Mucosa of rectum (tissue), 2 donors: ENCODE data around the gene DARS1.

ENCODE experiments used
- H3K27ac ChIP-seq, 2 donors: one replicate each; pipeline ENCODE4 v1.7.0; 2013; ENCODE audit warnings: inconsistent platforms in 2 of 2, low read depth in 2 of 2, low read length in 2 of 2
- H3K27me3 ChIP-seq, 2 donors: one replicate each; pipeline ENCODE4 v1.7.0; 2013; ENCODE audit warnings: low read length in 2 of 2; ENCODE audit not compliant: control insufficient read depth in 2 of 2, insufficient read depth in 2 of 2
- H3K36me3 ChIP-seq, 2 donors: one replicate each; pipeline ENCODE4 v1.7.0; 2013; ENCODE audit warnings: low read length in 2 of 2; ENCODE audit not compliant: control insufficient read depth in 2 of 2, insufficient read depth in 2 of 2
- H3K4me1 ChIP-seq, 2 donors: one replicate each; pipeline ENCODE4 v1.7.0; 2013; ENCODE audit warnings: low read length in 2 of 2, mild to moderate bottlenecking in 1 of 2; ENCODE audit not compliant: control insufficient read depth in 2 of 2, insufficient read depth in 2 of 2
- H3K4me3 ChIP-seq, 2 donors: one replicate each; pipeline ENCODE4 v1.7.0; 2013; ENCODE audit warnings: low read length in 2 of 2
- H3K9ac ChIP-seq, 2 donors: one replicate each; pipeline ENCODE4 v1.7.0; 2013; ENCODE audit warnings: low read length in 2 of 2, low read depth in 1 of 2, mild to moderate bottlenecking in 1 of 2
- H3K9me3 ChIP-seq, 2 donors: one replicate each; pipeline ENCODE4 v1.7.0; 2013; ENCODE audit warnings: low read length in 2 of 2; ENCODE audit not compliant: control insufficient read depth in 2 of 2
- donor health status: healthy.
- donor health status: Normal muscosa, but diverticular disease.

The DARS1 gene

GRCh38 chr2:136017786-136018185, 32.4 kb upstream of the DARS1 start:
- H3K4me1 ChIP-seq = peaks cover 3 to 4% of the 10 kb centered on the region in 2 donors
- H3K9ac ChIP-seq = no peak overlapping the region
- no peaks in the 10 kb centered on the region for H3K9me3 ChIP-seq
- H3K4me3 ChIP-seq = no peak overlapping the region
- H3K27ac ChIP-seq = no peak overlapping the region
- H3K27me3 ChIP-seq = no peaks in the 10 kb centered on the region
- no peaks in the 10 kb centered on the region for H3K36me3 ChIP-seq

GRCh38 chr2:136016836-136017235, 31.4 kb upstream of the DARS1 start:
- Histone ChIP-seq H3K9ac (no peak overlapping the region), H3K27ac (no peak overlapping the region), H3K27me3 (no peaks in the 10 kb centered on the region), H3K4me1 (peaks cover 3 to 4% of the 10 kb centered on the region in 2 donors), H3K4me3 (no peak overlapping the region), H3K36me3 (no peaks in the 10 kb centered on the region), H3K9me3 (no peaks in the 10 kb centered on the region)

DNA sequence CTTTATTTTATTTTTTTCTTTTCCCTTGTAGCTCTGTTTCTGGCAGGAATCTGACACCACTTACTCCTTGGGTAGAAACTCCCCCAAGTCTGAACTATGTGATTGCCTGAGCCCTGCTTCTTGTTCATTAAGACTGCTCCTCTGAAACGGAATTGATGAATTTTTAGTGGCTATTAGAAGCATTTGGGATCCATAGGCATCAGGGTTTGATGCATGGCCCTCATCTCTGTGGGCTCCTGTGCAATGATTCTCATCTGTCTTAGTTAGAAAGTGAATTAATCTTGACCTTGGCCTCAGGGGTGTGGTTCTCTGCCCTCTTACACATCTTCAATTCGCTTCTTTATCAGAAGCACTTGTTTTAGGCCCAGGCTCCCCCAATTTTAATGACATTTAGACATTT, 31.0 kb upstream of the DARS1 start:
- H3K9ac ChIP-seq = no peak overlapping the region
- H3K36me3 ChIP-seq = no peaks in the 10 kb centered on the region
- no peaks in the 10 kb centered on the region for H3K9me3 ChIP-seq
- H3K4me3 ChIP-seq = no peak overlapping the region
- no peaks in the 10 kb centered on the region for H3K27me3 ChIP-seq
- H3K27ac ChIP-seq = no peak overlapping the region
- H3K4me1 ChIP-seq = peaks cover 3 to 4% of the 10 kb centered on the region in 2 donors

GRCh38 chr2:136015699-136016098, 30.3 kb upstream of the DARS1 start:
- Histone ChIP-seq H3K27me3 (no peaks in the 10 kb centered on the region), H3K27ac (no peak overlapping the region), H3K4me1 (peaks cover 3 to 4% of the 10 kb centered on the region in 2 donors), H3K4me3 (no peak overlapping the region), H3K36me3 (no peaks in the 10 kb centered on the region), H3K9ac (no peak overlapping the region), H3K9me3 (no peaks in the 10 kb centered on the region)

DNA sequence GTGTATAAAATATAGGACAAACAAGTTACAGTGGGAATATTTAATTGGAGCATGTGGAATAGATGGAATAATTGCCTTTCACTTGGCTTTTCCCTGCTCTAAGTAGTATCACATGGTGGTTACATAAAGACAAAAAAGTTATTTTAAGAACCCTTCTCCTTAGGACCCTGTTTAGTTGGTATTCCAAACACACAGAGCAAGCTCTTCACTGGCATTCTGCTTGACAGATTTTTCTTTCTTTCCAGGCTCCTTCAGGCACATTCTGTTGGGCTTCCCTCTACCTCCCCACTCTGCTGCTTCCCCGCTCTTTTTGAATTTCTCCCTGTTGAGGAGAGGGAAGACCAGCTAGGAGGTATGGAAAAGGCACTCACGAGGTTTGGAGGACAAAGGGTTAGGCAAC, 29.0 kb upstream of the DARS1 start:
- Histone ChIP-seq H3K27me3 (no peaks in the 10 kb centered on the region), H3K9me3 (no peaks in the 10 kb centered on the region), H3K4me3 (no peak overlapping the region), H3K4me1 (peaks cover 3 to 4% of the 10 kb centered on the region in 2 donors), H3K27ac (no peak overlapping the region), H3K36me3 (no peaks in the 10 kb centered on the region), H3K9ac (peak overlapping the region in 1 of 2 donors; percentile 18)

- Histone ChIP-seq H3K9me3 (no peaks in the 10 kb centered on the region), H3K27me3 (no peaks in the 10 kb centered on the region), H3K27ac (no peak overlapping the region), H3K9ac (peak overlapping the region in 1 of 2 donors; percentile 18), H3K36me3 (no peaks in the 10 kb centered on the region), H3K4me1 (peaks cover 3 to 4% of the 10 kb centered on the region in 2 donors), H3K4me3 (no peak overlapping the region)
These were observed 28.5 kb upstream of the DARS1 start for GRCh38 chr2:136013955-136014354.

DNA sequence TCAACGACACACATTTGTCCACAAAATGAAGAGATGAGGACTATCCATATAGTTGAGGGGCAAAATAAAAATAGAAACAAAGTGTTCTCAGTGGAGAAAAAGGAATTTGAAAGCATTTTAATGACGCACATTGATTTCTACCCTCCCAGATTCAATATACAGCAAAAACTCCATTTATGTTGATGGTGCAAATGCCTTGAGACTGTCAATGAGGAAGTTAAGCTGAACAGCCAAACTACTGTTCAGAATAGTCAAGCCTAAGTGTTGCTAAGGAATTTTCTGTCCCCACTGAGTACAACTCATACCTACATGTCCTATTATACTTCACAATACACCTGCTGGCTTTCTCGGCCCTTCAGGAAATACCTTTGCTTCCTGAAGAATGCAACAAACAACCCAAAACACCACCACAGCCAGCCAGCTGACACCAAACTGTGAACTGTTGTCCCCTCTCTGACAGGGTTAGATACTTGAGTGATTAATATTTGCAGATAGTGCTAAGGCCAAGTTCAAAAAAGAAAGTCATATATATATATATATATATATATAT, 27.8 kb upstream of the DARS1 start:
- Histone ChIP-seq H3K4me3 (no peak overlapping the region), H3K4me1 (peaks cover 3 to 4% of the 10 kb centered on the region in 2 donors), H3K36me3 (no peaks in the 10 kb centered on the region), H3K9me3 (no peaks in the 10 kb centered on the region), H3K27me3 (no peaks in the 10 kb centered on the region), H3K9ac (no peak overlapping the region), H3K27ac (no peak overlapping the region)

DNA sequence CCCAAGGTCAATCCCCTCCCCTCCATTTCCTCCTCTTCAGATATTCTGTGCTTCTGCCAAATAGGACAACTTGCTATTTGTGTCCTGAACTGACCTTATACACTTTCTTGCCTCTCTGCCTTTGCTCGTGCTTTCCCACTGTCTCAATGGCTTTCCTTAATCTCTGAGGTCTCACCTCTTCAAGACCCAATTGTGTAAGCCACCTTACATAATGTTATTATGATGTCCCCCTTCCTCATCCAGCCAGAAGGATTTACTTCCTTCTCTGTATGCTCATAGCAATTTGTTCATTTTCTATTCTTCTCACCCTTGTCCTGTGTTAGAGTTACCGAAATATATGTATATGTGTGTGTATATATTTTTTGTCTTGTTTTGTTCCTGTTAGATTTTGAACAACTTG, 26.9 kb upstream of the DARS1 start:
- Histone ChIP-seq H3K27me3 (no peaks in the 10 kb centered on the region), H3K9ac (no peak overlapping the region), H3K36me3 (no peaks in the 10 kb centered on the region), H3K4me3 (no peak overlapping the region), H3K4me1 (peaks cover 3 to 4% of the 10 kb centered on the region in 2 donors), H3K9me3 (no peaks in the 10 kb centered on the region), H3K27ac (no peak overlapping the region)

- H3K27me3 ChIP-seq = no peaks in the 10 kb centered on the region
- H3K9me3 ChIP-seq = no peaks in the 10 kb centered on the region
- no peak overlapping the region for H3K4me3 ChIP-seq
- no peaks in the 10 kb centered on the region for H3K36me3 ChIP-seq
- no peak overlapping the region for H3K9ac ChIP-seq
- H3K27ac ChIP-seq = no peak overlapping the region
- peaks cover 7 to 10% of the 10 kb centered on the region in 2 donors for H3K4me1 ChIP-seq
These were observed 24.7 kb upstream of the DARS1 start for GRCh38 chr2:136010126-136010525.

DNA sequence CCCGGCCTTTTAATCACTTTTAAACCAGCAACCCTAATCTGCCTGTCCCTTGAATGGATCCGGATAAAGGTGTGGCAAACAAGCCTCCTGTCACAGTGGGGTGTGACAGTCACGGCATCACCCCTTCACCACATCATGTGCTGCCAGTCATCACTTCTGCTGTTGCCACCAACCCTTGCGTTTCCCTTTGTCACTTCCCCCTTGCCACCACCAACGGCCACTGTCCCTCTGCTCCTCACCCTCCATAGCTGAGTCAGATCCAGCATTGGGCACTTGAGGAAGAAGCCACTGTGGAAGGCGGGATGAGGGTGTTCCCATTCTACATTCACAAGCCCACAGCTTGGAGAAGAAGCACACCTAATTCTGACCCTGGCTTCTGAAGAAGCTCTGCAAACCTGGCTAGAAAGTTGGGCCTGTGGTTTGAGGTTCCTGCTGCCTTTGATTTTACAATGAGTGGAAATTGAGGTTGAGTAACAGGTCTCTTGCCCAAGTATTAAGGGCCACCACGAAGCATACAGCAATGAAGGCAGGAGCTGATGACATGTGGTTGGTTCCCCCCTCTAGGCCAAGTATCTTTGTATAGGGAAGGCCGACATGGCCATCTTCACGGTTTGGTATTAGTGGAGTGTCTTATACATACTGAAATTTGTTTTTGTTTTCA, 22.9 kb upstream of the DARS1 start:
- H3K9ac ChIP-seq = no peak overlapping the region
- no peaks in the 10 kb centered on the region for H3K9me3 ChIP-seq
- H3K27me3 ChIP-seq = no peaks in the 10 kb centered on the region
- H3K4me1 ChIP-seq = peaks cover 4 to 7% of the 10 kb centered on the region in 2 donors
- no peaks in the 10 kb centered on the region for H3K36me3 ChIP-seq
- no peak overlapping the region for H3K4me3 ChIP-seq
- no peak overlapping the region for H3K27ac ChIP-seq
